Umbilical cord (tissue), 2 donors: ENCODE data around the gene CHST3. TPM values are rescaled to one million over a fixed set of nuclear protein-coding genes. Genes with fewer than 3 reads are reported as not detected.
"Not testable (repeated sequence)": the region's sequence is repeated elsewhere in the genome, so short reads cannot be mapped to it uniquely, and the experiment has no call there.

Experiments
- DNase-seq: peaks from one replicate; pipeline ENCODE4 v3.0.0-alpha.2; 2015; ENCODE audit warnings: low spot score
- total RNA-seq: library from RNA; depleted of rRNA; stranded (reverse); fragments of >200 nt; gene quantifications from one replicate; pipeline ENCODE4 v1.2.3, GENCODE V29; 2014; ENCODE audit warnings: low replicate concordance; ENCODE audit not compliant: insufficient read depth

CHST3 gene, protein sequence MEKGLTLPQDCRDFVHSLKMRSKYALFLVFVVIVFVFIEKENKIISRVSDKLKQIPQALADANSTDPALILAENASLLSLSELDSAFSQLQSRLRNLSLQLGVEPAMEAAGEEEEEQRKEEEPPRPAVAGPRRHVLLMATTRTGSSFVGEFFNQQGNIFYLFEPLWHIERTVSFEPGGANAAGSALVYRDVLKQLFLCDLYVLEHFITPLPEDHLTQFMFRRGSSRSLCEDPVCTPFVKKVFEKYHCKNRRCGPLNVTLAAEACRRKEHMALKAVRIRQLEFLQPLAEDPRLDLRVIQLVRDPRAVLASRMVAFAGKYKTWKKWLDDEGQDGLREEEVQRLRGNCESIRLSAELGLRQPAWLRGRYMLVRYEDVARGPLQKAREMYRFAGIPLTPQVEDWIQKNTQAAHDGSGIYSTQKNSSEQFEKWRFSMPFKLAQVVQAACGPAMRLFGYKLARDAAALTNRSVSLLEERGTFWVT
- total RNA-seq, result 30.8 TPM

DNA sequence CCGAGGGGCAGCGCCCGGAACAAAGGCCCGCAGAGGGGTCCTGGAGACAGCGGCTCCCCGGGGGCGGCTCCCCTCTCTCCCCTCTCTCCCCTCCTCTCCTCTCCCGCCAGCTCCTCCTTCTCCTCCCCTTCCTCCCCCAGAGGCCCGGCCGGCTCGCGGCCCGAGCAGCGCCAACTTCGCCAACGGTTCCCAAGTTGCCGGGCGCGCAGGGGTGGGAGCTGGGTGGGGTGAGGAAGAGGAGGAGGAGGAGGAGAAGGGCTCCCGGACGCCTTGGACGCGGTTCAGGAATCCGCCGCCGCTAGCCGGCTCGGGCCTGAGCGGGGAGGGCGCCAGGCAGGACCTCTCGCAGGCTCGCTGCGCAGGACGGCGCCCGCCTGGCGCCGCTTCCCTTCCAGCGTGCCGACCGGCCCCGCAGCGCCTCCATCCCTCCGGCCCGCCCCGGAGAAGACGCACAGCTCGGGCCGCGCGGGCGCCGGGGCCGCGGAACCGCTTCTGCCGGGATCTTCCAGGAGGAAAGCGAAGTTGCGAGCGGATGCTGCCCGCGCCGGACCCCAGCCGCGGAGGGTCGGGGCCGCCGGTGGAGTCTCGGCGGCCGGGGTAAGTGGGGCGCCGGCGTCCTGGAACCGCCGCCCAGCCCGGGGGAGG is at the start of gene CHST3:
Gene CHST3, plus strand, starts transcription at position 298 of the 645 bp plus-strand sequence. CDS start 41,448 bp downstream, outside the sequence.
- DNase-seq, result peak; percentile 79

DNA sequence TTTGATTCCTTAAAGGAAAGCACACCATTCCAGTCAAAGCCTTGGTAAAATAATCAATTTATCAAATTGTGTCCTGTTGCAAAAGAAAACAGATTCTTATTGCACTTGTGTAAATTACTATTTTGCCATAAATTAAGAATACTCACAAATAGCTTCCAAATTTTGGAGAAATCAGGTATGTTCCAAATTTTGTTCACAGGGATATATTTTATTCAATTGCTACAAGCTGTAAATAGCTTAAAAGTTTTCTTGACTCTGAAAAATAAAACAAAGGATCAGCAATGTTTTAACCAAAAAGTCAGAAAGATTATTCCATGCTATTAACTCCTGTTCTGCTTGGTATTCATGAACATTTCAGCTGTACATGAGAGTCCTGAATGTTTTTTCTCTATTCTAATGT is 47.4 kb upstream of the CHST3 start:
- no peak for DNase-seq

- DNase-seq, result no peak
Observed at GRCh38 chr10:71918992-71919391, 45.2 kb upstream of the CHST3 start.

- DNase-seq, result not testable (repeated sequence)
Observed at GRCh38 chr10:71919956-71920539, 44.1 kb upstream of the CHST3 start.

GRCh38 chr10:71920540-71921323 is 43.5 kb upstream of the CHST3 start:
- DNase-seq, result peak; percentile 29

- peak; percentile 80 for DNase-seq
Observed at GRCh38 chr10:71921324-71922027, 42.7 kb upstream of the CHST3 start.

DNA sequence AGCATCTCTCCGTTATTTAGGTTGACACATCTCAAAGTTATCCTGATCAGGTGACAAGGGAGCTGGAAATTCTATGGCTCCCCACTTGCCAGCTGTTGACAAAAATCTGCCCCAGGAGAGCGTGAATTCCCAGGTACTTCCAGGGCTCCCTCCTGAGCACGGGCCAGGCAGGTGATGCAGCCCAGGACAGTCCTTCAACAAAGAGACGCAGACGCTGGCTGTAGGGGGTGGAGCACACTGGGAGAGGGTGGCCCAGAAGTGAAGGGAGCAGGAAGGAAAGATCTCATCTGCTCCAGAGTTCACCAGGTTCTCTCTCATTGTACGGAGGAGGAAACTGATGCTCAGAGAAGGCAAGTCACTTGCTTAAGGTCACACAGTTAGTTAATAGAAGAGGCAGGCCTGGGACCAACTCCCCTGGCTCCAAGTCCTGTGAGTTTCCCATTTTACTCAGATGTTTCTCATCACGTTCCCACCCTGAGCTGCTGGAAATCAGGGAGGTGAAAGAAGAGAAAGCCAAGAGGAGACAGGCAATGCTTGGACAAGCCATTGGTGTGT is 41.0 kb upstream of the CHST3 start:
- no peak for DNase-seq

GRCh38 chr10:71924771-71925170 is 39.4 kb upstream of the CHST3 start:
- no peak for DNase-seq

DNA sequence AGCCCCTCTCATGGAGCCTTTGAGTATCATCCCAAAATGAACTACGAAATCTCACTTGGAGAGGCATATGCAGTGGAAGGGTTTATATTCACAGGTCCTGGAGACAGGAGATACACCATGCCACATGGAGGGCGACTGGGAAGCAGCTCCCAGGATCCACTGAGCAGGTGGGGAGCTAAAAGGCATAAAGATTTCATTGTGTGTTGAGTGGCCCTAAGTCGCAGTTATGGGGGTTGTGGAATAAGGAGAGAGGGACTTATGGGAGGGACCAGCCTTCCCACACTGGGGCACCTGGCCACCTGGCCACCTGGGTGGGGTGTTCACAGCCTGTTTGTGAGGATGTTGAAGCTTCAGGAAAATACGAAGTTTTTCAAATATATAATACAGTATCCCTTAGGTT is 37.0 kb upstream of the CHST3 start:
- no peak for DNase-seq

DNA sequence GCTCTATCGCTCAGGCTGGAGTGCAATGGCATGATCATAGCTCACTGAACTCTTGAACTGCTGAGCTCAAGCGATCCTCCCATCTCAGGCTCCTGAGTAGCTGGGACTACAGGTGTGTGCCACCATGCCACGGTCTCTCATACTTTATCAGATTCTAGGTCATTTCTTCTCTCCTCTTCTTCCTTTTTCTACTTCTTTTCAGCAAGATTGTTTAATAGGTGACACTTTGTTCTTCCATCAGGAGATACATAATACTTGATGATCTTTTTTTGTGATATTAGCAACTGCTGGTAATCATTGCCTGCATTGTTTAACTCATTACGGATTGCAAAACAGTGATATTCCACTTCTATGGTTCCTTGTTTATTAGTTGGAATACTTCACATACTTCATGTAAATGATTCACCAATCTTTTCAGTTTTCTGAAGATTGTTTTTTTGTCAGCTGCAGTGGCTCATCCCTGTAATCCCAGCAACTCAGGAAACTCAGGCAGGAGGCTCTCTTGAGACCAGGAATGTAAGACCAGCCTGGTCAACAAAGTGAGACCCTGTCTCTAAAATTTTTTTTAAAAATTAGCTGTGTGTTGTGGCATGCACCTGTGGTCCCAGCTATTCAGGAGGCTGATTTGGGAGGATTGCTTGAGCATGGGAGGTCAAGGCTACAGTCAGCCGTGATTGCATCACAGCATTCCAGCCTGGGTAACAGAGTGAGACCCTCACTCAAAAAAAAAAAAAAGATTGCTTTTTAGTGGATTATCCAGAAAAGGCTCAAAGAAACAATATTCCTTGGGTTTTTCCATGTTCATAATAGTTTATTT is 36.2 kb upstream of the CHST3 start:
- DNase-seq, result no peak

- DNase-seq, result no peak
Observed at GRCh38 chr10:71931295-71931694, 32.9 kb upstream of the CHST3 start.

GRCh38 chr10:71933651-71934050 is 30.5 kb upstream of the CHST3 start:
- no peak for DNase-seq

DNA sequence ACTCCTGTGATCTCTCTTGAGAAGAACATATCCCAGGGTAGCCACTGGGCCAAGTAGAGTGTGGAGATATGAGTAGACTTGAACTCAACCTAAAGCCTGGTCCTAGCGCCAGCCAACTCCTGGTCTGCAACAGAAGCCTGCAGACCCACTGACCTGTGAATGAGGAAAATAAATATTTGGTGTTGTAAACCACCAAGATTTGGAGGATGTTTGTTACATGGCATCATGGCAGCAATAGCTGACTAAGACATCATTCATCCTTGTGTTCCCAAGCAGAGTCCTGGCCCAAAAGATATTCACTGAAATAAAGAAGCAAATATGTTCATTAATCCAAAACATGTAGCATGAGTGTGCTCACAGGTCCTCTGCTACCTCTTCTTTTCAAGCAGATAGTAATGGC is 26.0 kb upstream of the CHST3 start:
- no peak for DNase-seq

DNA sequence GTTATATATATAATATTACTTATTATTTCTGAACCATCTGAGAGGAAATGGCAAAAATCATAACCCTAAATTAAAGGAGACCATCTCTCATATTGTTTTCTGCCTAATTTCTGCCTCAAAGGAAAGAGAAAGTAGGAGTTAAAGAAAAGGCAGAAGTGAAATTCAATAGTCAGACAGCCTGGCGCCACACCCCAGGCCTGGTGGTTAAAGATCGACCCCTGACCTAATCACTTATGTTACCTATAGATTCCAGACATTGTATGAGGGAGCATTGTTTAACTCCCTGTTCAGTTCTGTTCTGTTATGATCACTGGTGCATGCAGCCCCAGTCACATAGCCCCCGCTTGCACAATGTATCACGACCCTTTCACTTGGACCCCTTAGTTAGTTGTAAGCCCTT is 24.9 kb upstream of the CHST3 start:
- DNase-seq, result no peak

DNA sequence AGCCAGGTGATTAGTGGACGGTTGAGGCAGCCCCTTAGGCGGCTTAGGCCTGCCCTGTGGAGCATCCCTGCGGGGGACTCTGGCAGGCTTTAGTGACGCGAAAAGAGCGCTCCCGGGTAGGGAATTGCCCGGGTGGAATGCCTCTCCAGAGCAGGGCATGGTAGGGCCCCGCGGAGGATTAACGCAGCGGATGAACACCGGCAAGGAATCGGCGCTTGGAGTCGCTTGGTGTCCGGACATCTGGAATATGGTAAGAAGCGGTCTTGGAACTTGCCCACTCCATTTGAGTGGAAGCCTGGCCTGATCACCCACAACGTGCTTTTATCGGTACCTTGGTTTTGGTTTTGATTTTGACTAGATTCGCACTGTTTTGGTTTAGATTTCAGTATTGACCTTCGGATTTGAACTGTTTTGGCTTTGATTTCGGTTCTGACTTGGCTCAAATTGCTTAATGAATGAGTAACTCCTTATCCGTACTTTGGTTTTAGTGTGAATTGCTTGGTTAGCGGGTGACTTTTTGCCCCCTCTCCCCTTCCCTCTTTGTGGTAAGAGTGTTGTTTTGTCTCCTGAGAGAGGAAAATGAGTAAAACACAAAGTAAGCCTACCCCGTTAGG is 24.2 kb upstream of the CHST3 start:
- no peak for DNase-seq

DNA sequence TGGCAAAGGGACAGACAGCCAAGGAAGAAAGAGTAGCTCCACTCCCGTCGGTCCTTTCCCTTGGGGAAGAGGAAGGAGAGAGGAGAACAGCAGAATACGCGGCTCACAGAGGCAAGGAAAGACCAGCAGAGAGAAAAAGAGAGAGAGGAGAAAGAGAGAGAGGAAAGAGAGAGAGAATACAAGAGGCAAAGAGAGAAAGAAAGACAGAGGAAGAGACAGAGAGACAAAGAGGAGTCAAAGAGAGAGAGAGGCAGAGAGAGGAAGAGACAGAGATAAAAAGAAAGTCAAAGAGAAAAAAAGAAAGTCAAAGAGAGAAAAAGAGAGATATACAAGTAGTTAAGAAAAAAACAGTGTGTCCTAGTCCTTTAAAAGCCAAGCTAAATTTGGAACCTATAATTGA is 23.4 kb upstream of the CHST3 start:
- DNase-seq, result no peak

DNA sequence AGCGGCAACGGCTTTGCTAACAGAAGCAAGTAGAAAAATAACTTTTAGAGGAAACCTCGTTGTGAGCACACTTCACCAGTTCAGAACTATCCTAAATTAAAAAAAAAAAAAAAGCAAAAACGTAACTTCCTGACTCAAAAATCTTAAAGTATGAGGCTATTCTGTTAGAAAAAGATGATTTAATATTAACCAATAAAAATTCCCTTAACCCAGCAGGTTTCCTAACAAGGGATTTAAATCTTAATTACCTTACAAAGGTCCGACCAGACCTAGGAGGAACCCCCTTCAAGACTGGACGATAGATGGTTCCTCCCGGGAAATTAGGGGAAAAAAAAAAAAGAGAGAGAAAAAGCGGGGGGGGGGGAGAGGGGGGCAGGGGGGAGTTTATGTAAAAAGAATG is 22.9 kb upstream of the CHST3 start:
- no peak for DNase-seq

DNA sequence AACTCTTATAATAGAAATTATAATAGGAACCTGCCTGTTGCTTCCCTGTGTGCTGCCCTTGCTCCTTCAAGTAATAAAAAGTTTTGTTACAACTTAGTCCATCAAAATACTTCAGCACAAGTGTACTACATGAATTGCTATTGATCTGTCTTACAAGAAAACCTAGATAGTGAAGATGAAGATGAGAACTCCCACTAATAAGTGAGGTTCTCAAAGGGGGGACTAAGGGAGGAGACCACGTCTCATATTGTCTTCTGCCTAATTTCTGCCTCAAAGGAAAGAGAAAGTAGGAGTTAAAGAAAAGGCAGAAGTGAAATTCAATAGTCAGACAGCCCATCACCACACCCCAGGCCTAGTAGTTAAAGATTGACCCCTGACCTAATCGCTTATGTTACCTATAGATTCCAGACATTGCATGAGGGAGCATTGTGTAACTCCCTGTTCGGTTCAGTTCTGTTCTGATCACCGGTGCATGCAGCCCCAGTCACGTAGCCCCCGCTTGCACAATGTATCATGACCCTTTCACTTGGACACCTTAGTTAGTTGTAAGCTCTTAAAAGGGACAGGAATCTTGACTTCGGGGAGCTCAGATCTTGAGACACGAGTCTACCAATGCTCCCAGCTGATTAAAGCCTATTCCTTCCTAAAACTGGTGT is 18.2 kb upstream of the CHST3 start:
- DNase-seq, result no peak

- DNase-seq, result no peak
Observed at GRCh38 chr10:71946700-71947099, 17.5 kb upstream of the CHST3 start.
